ENCODE measurements around the gene ANKMY2.

GRCh38 chr7:16638282-16639280 lies 7.0 kb downstream of the ANKMY2 start:
- TF ChIP-seq TAF1 (IDR thresholded peaks at IDR 0.05; ENCODE audit: borderline replicate concordance, low read depth, low read length) (no peak), POLR2A (IDR thresholded peaks at IDR 0.05; ENCODE audit: low read depth, low read length) (no peak)
